WTC11 (cell line): Measurements from ENCODE around the gene ARFIP1. TPM values are rescaled to one million over a fixed set of nuclear protein-coding genes. Genes with fewer than 3 reads are reported as not detected.
"Not testable (repeated sequence)": the region's sequence is repeated elsewhere in the genome, so short reads cannot be mapped to it uniquely, and the experiment has no call there.

ENCODE experiments used
- ATAC-seq: fragments of 200-7000 bp; cut with Tn5 transposase; 2 replicates; pipeline ENCODE4 v1.10.0; 2021; ENCODE audit warnings: mild to moderate bottlenecking, moderate library complexity
- CTCF ChIA-PET: fragments of 300-600 bp; sonication (Branson Sonifier 250); formaldehyde crosslinking; loops from one replicate; lab custom pipeline; 2021; ENCODE audit warnings: antibody characterized with exemption; lab: Charles Lee
- POLR2A ChIA-PET: fragments of 350-600 bp; sonication (Branson Sonifier 250); formaldehyde crosslinking; loops from one replicate; lab custom pipeline; 2021; ENCODE audit warnings: antibody characterized with exemption; lab: Charles Lee
- DNase-seq: peaks from one replicate; pipeline ENCODE4 v3.0.0; 2021; ENCODE audit warnings: low spot score
- H3K27ac Mint-ChIP-seq: 2 replicates; pipeline ENCODE4 v1.8.0; 2021; ENCODE audit warnings: mixed read lengths
- H3K27me3 Mint-ChIP-seq: 2 replicates; pipeline ENCODE4 v1.8.0; 2021; ENCODE audit warnings: low read depth, mild to moderate bottlenecking, moderate library complexity, mixed read lengths
- H3K36me3 Mint-ChIP-seq: 2 replicates; pipeline ENCODE4 v1.8.0; 2021; ENCODE audit warnings: mixed read lengths
- H3K4me1 Mint-ChIP-seq: 2 replicates; pipeline ENCODE4 v1.8.0; 2022; ENCODE audit warnings: mixed read lengths
- H3K4me3 Mint-ChIP-seq: 2 replicates; pipeline ENCODE4 v1.8.0; 2021; ENCODE audit warnings: mild to moderate bottlenecking, moderate library complexity, mixed read lengths
- H3K9me3 Mint-ChIP-seq: 2 replicates; pipeline ENCODE4 v1.8.0; 2021; ENCODE audit warnings: mixed read lengths
- CREB1 ChIP-seq: sonication (generic); formaldehyde crosslinking; IDR thresholded peaks from 2 replicates; pipeline ENCODE4 v1.8.0; 2023; ENCODE audit warnings: mild to moderate bottlenecking, missing genetic modification reagents
- E2F4 ChIP-seq: sonication (generic); formaldehyde crosslinking; IDR thresholded peaks from 2 replicates; pipeline ENCODE4 v1.8.1; 2022; ENCODE audit warnings: low read depth, mild to moderate bottlenecking, moderate library complexity, missing genetic modification reagents, borderline replicate concordance
- E2F5 ChIP-seq: sonication (generic); formaldehyde crosslinking; IDR thresholded peaks from 2 replicates; pipeline ENCODE4 v1.8.1; 2022; ENCODE audit warnings: mild to moderate bottlenecking, moderate library complexity, missing genetic modification reagents
- ELF4 ChIP-seq: sonication (generic); formaldehyde crosslinking; IDR thresholded peaks from 2 replicates; pipeline ENCODE4 v1.8.1; 2022; ENCODE audit warnings: low read depth, mild to moderate bottlenecking, moderate library complexity, missing genetic modification reagents
- FOXJ3 ChIP-seq: sonication (generic); formaldehyde crosslinking; IDR thresholded peaks from 2 replicates; pipeline ENCODE4 v1.9.0; 2021; ENCODE audit warnings: missing genetic modification reagents, mild to moderate bottlenecking, borderline replicate concordance
- GABPB1 ChIP-seq: sonication (generic); formaldehyde crosslinking; IDR thresholded peaks from 2 replicates; pipeline ENCODE4 v1.8.1; 2023; ENCODE audit warnings: mild to moderate bottlenecking, missing genetic modification reagents
- HMGA2 ChIP-seq: fragments of 250-450 bp; sonication (Bioruptor Pico); IDR thresholded peaks from 2 replicates; pipeline ENCODE4 v1.4.0; 2021; ENCODE audit warnings: mild to moderate bottlenecking, moderate library complexity
- IRF1 ChIP-seq: sonication (generic); formaldehyde crosslinking; IDR thresholded peaks from 2 replicates; pipeline ENCODE4 v1.8.0; 2023; ENCODE audit warnings: missing genetic modification reagents
- MYBL2 ChIP-seq: sonication (generic); formaldehyde crosslinking; IDR thresholded peaks from 2 replicates; pipeline ENCODE4 v1.8.1; 2023; ENCODE audit warnings: mild to moderate bottlenecking, moderate library complexity, missing genetic modification reagents
- NFATC4 ChIP-seq: fragments of 250-450 bp; sonication (Bioruptor Pico); IDR thresholded peaks from 2 replicates; pipeline ENCODE4 v1.9.0; 2021; ENCODE audit warnings: mild to moderate bottlenecking
- OVOL2 ChIP-seq: fragments of 250-450 bp; sonication (Bioruptor Pico); IDR thresholded peaks from 2 replicates; pipeline ENCODE4 v1.9.0; 2021; ENCODE audit warnings: mild to moderate bottlenecking, borderline replicate concordance
- PREB ChIP-seq: sonication (generic); formaldehyde crosslinking; IDR thresholded peaks from 2 replicates; pipeline ENCODE4 v1.8.1; 2022; ENCODE audit warnings: mild to moderate bottlenecking, missing genetic modification reagents, moderate library complexity, borderline replicate concordance
- STAT6 ChIP-seq: sonication (generic); formaldehyde crosslinking; conservative IDR thresholded peaks from 2 replicates; pipeline ENCODE4 v1.8.1; 2023; ENCODE audit warnings: mild to moderate bottlenecking, low read depth, missing genetic modification reagents, moderate library complexity
- USF1 ChIP-seq: sonication (generic); formaldehyde crosslinking; IDR thresholded peaks from 2 replicates; pipeline ENCODE4 v1.8.0; 2022; ENCODE audit warnings: mild to moderate bottlenecking, missing genetic modification reagents
- ZBTB21 ChIP-seq: sonication (generic); formaldehyde crosslinking; IDR thresholded peaks from 2 replicates; pipeline ENCODE4 v1.8.1; 2023; ENCODE audit warnings: mild to moderate bottlenecking, missing genetic modification reagents, borderline replicate concordance
- ZNF232 ChIP-seq: sonication (generic); formaldehyde crosslinking; IDR thresholded peaks from 2 replicates; pipeline ENCODE4 v1.8.0; 2022; ENCODE audit warnings: mild to moderate bottlenecking, missing genetic modification reagents
- ZNF281 ChIP-seq: sonication (generic); formaldehyde crosslinking; IDR thresholded peaks from 2 replicates; pipeline ENCODE4 v1.8.0; 2023; ENCODE audit warnings: mild to moderate bottlenecking, missing genetic modification reagents
- ZNF416 ChIP-seq: fragments of 250-450 bp; sonication (Bioruptor Pico); IDR thresholded peaks from 2 replicates; pipeline ENCODE4 v1.9.0; 2021; ENCODE audit warnings: mild to moderate bottlenecking, inconsistent platforms
- ZNF671 ChIP-seq: fragments of 250-450 bp; sonication (Bioruptor Pico); IDR thresholded peaks from 2 replicates; pipeline ENCODE4 v1.8.0; 2021; ENCODE audit warnings: mild to moderate bottlenecking
- total RNA-seq: library from RNA; stranded (reverse); gene quantifications from 3 replicates; pipeline ENCODE4 v1.2.3, GENCODE V29; 2021

The ARFIP1 gene
- total RNA-seq, 1 experiment from 2014 or later = 35.3 TPM

- no peak for TF ChIP-seq USF1 (CRISPR knock-in tag)
- TF ChIP-seq STAT6 (CRISPR knock-in tag) = no peak
- no peak for TF ChIP-seq OVOL2 (CRISPR knock-in tag)
- no peak for TF ChIP-seq ZNF232
- no peak for TF ChIP-seq FOXJ3
- no peak for TF ChIP-seq ZNF281 (CRISPR knock-in tag)
- TF ChIP-seq HMGA2 (CRISPR knock-in tag) = no peak
- no peak for TF ChIP-seq PREB (CRISPR knock-in tag)
Measured at GRCh38 chr4:152836936-152837335, 57.2 kb downstream of the ARFIP1 start (continued).

- H3K4me3 Mint-ChIP-seq, POLR2A ChIA-PET, H3K27me3 Mint-ChIP-seq, CTCF ChIA-PET, ATAC-seq, DNase-seq: not testable (repeated sequence)
- peak overlapping the region; percentile 6; the same call in 1 of the 2 replicates for H3K27ac Mint-ChIP-seq
- H3K4me1 Mint-ChIP-seq = peaks cover 48% of the 10 kb centered on the region
- peaks cover 57% of the 10 kb centered on the region for H3K36me3 Mint-ChIP-seq
- peaks cover 56% of the 10 kb centered on the region for H3K9me3 Mint-ChIP-seq
Measured at GRCh38 chr4:152839729-152840128, 60.0 kb downstream of the ARFIP1 start.

GRCh38 chr4:152843481-152844090 lies 63.8 kb downstream of the ARFIP1 start:
- no peak for DNase-seq
- Mint-ChIP-seq H3K9me3 (peaks cover 39% of the 10 kb centered on the region), H3K4me3 (no peak overlapping the region), H3K36me3 (peaks cover 31% of the 10 kb centered on the region), H3K27ac (peak overlapping the region; percentile 17; the same call in 1 of the 2 replicates), H3K4me1 (peaks cover 56% of the 10 kb centered on the region), H3K27me3 (no peaks in the 10 kb centered on the region; the same call in 1 of the 2 replicates)
- CTCF ChIA-PET = interaction anchor here (0.7 to 2.7 kb wide), 4 partner anchors 106 to 342 kb away, joined by 3 to 8 read pairs (median 4); no protein-coding TSS in a partner anchor
- POLR2A ChIA-PET = no interaction called here
- peak; percentile 44 for ATAC-seq
- TF ChIP-seq GABPB1 (CRISPR knock-in tag) (no peak), MYBL2 (CRISPR knock-in tag) (no peak), ZNF671 (CRISPR knock-in tag) (no peak), ELF4 (CRISPR knock-in tag) (no peak), NFATC4 (CRISPR knock-in tag) (no peak), ZBTB21 (CRISPR knock-in tag) (no peak), E2F4 (CRISPR knock-in tag) (no peak), IRF1 (CRISPR knock-in tag) (no peak), ZNF416 (no peak), E2F5 (CRISPR knock-in tag) (no peak), CREB1 (no peak)
